Measurements from ENCODE around the gene HARBI1. TPM values are rescaled to one million over a fixed set of nuclear protein-coding genes. Genes with fewer than 3 reads are reported as not detected.

HARBI1 gene
- total and polyA plus RNA-seq, 2 of the 8 experiments (the other 6 are each of a cell fraction or from before 2014, with no cell fraction given) = 3.8 to 5.1 TPM

DNA sequence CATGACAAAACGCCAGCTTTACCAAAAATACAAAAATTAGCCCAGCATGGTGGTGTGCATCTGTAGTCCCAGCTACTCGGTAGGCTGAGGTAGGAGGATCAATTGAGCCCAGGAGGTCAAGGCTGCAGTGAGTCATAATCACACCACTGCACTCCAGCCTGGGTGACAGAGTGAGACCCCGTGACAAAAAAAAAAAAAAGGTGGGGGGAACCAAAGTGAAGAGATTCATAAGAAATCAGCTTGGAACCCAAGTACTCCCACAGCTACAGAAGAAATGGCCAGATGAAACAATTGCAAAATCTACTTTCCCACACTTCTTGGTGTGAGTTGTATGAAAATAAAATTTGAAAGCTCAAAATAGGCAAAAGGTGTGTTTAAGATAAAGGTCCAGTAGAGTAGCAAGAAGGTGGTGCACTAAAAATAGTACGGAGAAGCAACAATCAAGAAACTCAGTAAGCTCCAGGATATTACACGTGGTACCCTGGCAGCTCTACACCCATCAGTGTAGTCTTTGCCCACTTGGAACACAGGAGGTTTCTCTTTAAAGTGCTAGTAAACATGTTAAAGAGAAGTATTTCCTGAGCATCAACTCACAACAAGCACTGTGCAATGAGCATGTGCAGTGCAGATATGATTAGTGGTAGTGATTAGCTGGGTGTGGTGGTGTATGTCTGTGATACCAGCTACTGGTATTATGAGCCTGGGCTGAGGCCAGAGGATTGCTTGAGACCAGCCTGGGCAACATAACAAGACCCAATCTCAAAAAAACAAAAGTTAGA lies 5.3 kb downstream of the HARBI1 start:
- no peak overlapping the region for H3K18ac ChIP-seq (ENCODE audit: extremely low read depth, low read length)
- no peak overlapping the region for H2BK12ac ChIP-seq (ENCODE audit: low read depth, low read length)
- H3K9ac ChIP-seq (replicated peaks in 1 of 4; ENCODE audit: extremely low read depth in 1 of 4, low read depth in 3 of 4, low read length in 3 of 4) = no peak overlapping the region
- no peak overlapping the region for H2BK20ac ChIP-seq (ENCODE audit: low read length)
- no peak overlapping the region for H2BK120ac ChIP-seq (replicated peaks; ENCODE audit: low read depth, low read length)
- H3K27me3 ChIP-seq (replicated peaks in 1 of 4; ENCODE audit: control insufficient read depth in 3 of 4, extremely low read depth in 1 of 4, insufficient read depth in 3 of 4, low read length in 3 of 4) = no peaks in the 10 kb centered on the region
- no peak overlapping the region for H3K56ac ChIP-seq (replicated peaks; ENCODE audit: insufficient read length, low read depth, low read length)
- no peak overlapping the region for H3K14ac ChIP-seq (ENCODE audit: insufficient read length)
- 0 out of 2 replicates have a peak, but pooled peaks cover 1% of the 10 kb centered on the region for H3K23me2 ChIP-seq (ENCODE audit: low read depth, low read length)
- no peak overlapping the region for H2BK5ac ChIP-seq (ENCODE audit: low read depth, low read length)
- no peaks in the 10 kb centered on the region; a peak in 1 of 7 replicates for H3K4me1 ChIP-seq (replicated peaks in 1 of 4; ENCODE audit: control insufficient read depth in 3 of 4, insufficient read depth in 4 of 4, low read length in 3 of 4)
- no peak overlapping the region for H4K91ac ChIP-seq (replicated peaks; ENCODE audit: insufficient read length, low read length)
- H3K4me3 ChIP-seq (ENCODE audit: extremely low read depth in 1 of 4, insufficient read depth in 2 of 4, low read depth in 3 of 4, low read length in 4 of 4) = no peak overlapping the region
- no peak overlapping the region for H3K4ac ChIP-seq (replicated peaks; ENCODE audit: insufficient read length, low read depth, low read length)
- H4K8ac ChIP-seq (ENCODE audit: extremely low read depth, insufficient read depth, low read length) = no peak overlapping the region
- no peaks in the 10 kb centered on the region for H3K79me2 ChIP-seq (ENCODE audit: control insufficient read depth in 1 of 2, insufficient read depth in 2 of 2, low read length in 2 of 2)
- H4K20me1 ChIP-seq (replicated peaks in 1 of 2; ENCODE audit: control insufficient read depth in 1 of 2, insufficient read depth in 2 of 2, low read length in 2 of 2) = no peaks in the 10 kb centered on the region
- TF ChIP-seq CHD1 (IDR thresholded peaks at IDR 0.05; ENCODE audit: low read depth, low read length) (no peak), RNF2 (IDR thresholded peaks at IDR 0.05; ENCODE audit: borderline replicate concordance, low read depth, low read length, missing control alignments, poor library complexity, severe bottlenecking) (no peak), RXRA (IDR thresholded peaks at IDR 0.05; ENCODE audit: insufficient read depth, low read depth, low read length) (no peak), TEAD4 (IDR thresholded peaks at IDR 0.05; ENCODE audit: low read depth, low read length) (no peak), GABPA (IDR thresholded peaks at IDR 0.05; ENCODE audit: borderline replicate concordance, insufficient read depth, low read length) (no peak), EP300 (IDR thresholded peaks at IDR 0.05; ENCODE audit: borderline replicate concordance in 1 of 2, low read depth in 2 of 2, low read length in 2 of 2) (no peak)
- TF ChIP-seq, protein P1, sequence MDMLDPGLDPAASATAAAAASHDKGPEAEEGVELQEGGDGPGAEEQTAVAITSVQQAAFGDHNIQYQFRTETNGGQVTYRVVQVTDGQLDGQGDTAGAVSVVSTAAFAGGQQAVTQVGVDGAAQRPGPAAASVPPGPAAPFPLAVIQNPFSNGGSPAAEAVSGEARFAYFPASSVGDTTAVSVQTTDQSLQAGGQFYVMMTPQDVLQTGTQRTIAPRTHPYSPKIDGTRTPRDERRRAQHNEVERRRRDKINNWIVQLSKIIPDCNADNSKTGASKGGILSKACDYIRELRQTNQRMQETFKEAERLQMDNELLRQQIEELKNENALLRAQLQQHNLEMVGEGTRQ (IDR thresholded peaks at IDR 0.05; ENCODE audit: low read length) = no peak
- TF ChIP-seq, protein P2, sequence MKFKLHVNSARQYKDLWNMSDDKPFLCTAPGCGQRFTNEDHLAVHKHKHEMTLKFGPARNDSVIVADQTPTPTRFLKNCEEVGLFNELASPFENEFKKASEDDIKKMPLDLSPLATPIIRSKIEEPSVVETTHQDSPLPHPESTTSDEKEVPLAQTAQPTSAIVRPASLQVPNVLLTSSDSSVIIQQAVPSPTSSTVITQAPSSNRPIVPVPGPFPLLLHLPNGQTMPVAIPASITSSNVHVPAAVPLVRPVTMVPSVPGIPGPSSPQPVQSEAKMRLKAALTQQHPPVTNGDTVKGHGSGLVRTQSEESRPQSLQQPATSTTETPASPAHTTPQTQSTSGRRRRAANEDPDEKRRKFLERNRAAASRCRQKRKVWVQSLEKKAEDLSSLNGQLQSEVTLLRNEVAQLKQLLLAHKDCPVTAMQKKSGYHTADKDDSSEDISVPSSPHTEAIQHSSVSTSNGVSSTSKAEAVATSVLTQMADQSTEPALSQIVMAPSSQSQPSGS (IDR thresholded peaks at IDR 0.05; ENCODE audit: low read length) = no peak
- FAIRE-seq (no peak), DNase-seq (ENCODE audit: low read depth in 1 of 2, low spot score in 2 of 2) (no peak)
- no peak overlapping the region for H3K23ac ChIP-seq (ENCODE audit: insufficient read length)
- no peak overlapping the region for H2AK5ac ChIP-seq (ENCODE audit: low read depth, low read length)
- no peak overlapping the region for H3K4me2 ChIP-seq (ENCODE audit: insufficient read depth in 1 of 2, low read depth in 2 of 2, low read length in 2 of 2)
- no peak overlapping the region for H2AFZ ChIP-seq (ENCODE audit: low read length)
- H3K9me3 ChIP-seq (ENCODE audit: insufficient read depth in 2 of 2, low read depth in 1 of 2, low read length in 1 of 2) = no peaks in the 10 kb centered on the region
- H4K5ac ChIP-seq (ENCODE audit: insufficient read length, low read depth, low read length) = no peak overlapping the region
- ChIA-PET CTCF (ENCODE audit: partially characterized antibody) (interaction anchor here (0.6 to 1.6 kb wide), 6 partner anchors 41 to 213 kb away, joined by 3 to 7 read pairs (median 3); no protein-coding TSS in a partner anchor), POLR2A (ENCODE audit: partially characterized antibody) (no interaction called here)
- H3K36me3 ChIP-seq (ENCODE audit: control insufficient read depth in 2 of 4, insufficient read depth in 4 of 4, low read length in 3 of 4) = no peaks in the 10 kb centered on the region
- H3K27ac ChIP-seq (ENCODE audit: low read depth, low read length) = no peak overlapping the region
- H2BK15ac ChIP-seq (ENCODE audit: low read length) = no peak overlapping the region
- 88% methylated on average over 5 of the region's 5 CpGs; no CpG with 5 or more reads in 1 of the 2 experiments for WGBS, 2 experiments (ENCODE audit: extremely low coverage in 1 of 2, insufficient coverage in 1 of 2, insufficient read length in 1 of 2, insufficient replicate concordance in 2 of 2, low coverage in 1 of 2, low lambda C conversion rate in 2 of 2, missing lambda C conversion rate in 1 of 2)
- 0 out of 2 replicates have a peak, but pooled peaks cover 2% of the 10 kb centered on the region for H3K79me1 ChIP-seq (ENCODE audit: low read depth, low read length)

Measured in H1 (cell line).